GM23248 (cell line): Measurements from ENCODE around the gene BIRC7.

ENCODE experiments used
- EZH2 ChIP-seq: fragments of 200-600 bp; sonication (generic); IDR thresholded peaks from 2 replicates; pipeline ENCODE4 v1.6.1; 2018; ENCODE audit warnings: antibody characterized with exemption, mild to moderate bottlenecking; ENCODE audit not compliant: insufficient read depth, poor library complexity, severe bottlenecking
- EZH2phosphoT487 ChIP-seq: fragments of 200-600 bp; sonication (generic); IDR thresholded peaks from 2 replicates; pipeline ENCODE4 v1.6.1; 2018; ENCODE audit warnings: antibody characterized with exemption, moderate library complexity, mild to moderate bottlenecking, low read depth; ENCODE audit not compliant: insufficient read depth

DNA sequence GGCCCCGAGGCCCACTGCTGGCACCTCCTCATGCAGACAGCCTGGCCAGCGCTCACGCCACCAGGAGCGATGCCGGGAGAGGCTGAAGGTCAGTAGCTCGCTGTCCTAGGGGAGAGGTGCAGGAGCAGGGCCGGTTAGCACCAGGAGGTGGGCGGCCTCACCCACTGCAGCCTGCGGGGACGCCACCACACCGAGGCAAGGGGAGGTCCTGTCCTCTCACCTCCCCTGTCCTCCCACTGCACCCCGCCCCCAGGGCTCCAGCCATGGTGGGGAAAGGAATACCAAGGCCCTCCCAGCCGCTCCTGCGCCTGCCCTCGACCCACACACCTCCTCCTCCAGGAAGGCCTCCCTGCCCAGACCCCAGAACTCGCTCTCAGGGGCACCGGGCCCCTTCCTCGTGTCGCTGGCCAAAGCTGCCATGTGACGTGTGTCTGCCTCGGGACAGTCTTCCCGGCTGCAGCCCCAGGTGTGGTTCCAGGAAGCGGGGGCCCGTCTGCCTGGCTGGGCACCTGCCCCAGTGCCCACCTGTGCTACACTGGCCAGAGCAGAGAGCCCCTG is 12.0 kb downstream of the BIRC7 start:
- TF ChIP-seq EZH2phosphoT487 (no peak), EZH2 (no peak)
